HEK293 (cell line): ENCODE data around the gene MTFR1L.

Source experiments
- CTCF ChIA-PET: fragments of 350-600 bp; formaldehyde crosslinking; extraction: SDS; loops from one replicate; lab custom pipeline; 2021; ENCODE audit warnings: antibody characterized with exemption; lab: Yijun Ruan, JAX
- POLR2A ChIA-PET: fragments of 300-600 bp; formaldehyde crosslinking; extraction: SDS; loops from one replicate; lab custom pipeline; 2020; ENCODE audit warnings: antibody characterized with exemption, inconsistent platforms; lab: Yijun Ruan, JAX
- H3K27ac ChIP-seq: fragments of 200-500 bp; sonication (Bioruptor generic); 2 replicates; pipeline ENCODE4 v1.5.1; 2014; ENCODE audit warnings: low read depth, low read length, control low read depth, inconsistent platforms; ENCODE audit errors: extremely low read depth
- H3K36me3 ChIP-seq, 2 experiments: fragments of 200-500 bp in 1 of 2; sonication (Bioruptor generic) in 1 of 2; 1 replicate in 1 of 2; 2 replicates in 1 of 2; pipeline ENCODE4 v1.5.1; 2014 to 2017; ENCODE audit warnings: inconsistent platforms in 2 of 2, low read length in 2 of 2; ENCODE audit not compliant: control insufficient read depth in 2 of 2, insufficient read depth in 1 of 2
- H3K4me1 ChIP-seq: fragments of 200-500 bp; sonication (Bioruptor generic); 2 replicates; pipeline ENCODE4 v1.5.1; 2014; ENCODE audit warnings: mild to moderate bottlenecking, low read length, inconsistent platforms; ENCODE audit not compliant: control insufficient read depth, insufficient read depth
- H3K4me3 ChIP-seq: 2 replicates; pipeline ENCODE4 v1.5.1; 2011; ENCODE audit warnings: low read depth, mild to moderate bottlenecking, control low read depth, low read length, moderate library complexity
- H3K9me3 ChIP-seq: fragments of 200-500 bp; sonication (Bioruptor generic); 2 replicates; pipeline ENCODE4 v1.5.1; 2014; ENCODE audit warnings: low read depth, low read length, inconsistent platforms; ENCODE audit not compliant: control insufficient read depth, insufficient read depth
- EGR2 ChIP-seq: fragments of 450-650 bp; formaldehyde crosslinking; IDR thresholded peaks from 2 replicates; pipeline ENCODE4 v1.5.1; 2016; ENCODE audit warnings: low read depth, missing biosample characterization, missing genetic modification characterization
- GLIS2 ChIP-seq: fragments of 450-650 bp; formaldehyde crosslinking; IDR thresholded peaks from 2 replicates; pipeline ENCODE4 v1.5.1; 2016; ENCODE audit warnings: missing biosample characterization, missing genetic modification characterization
- HOXC10 ChIP-seq: sonication (generic); formaldehyde crosslinking; IDR thresholded peaks from 2 replicates; pipeline ENCODE4 v1.8.1; 2023; ENCODE audit warnings: mild to moderate bottlenecking, missing genetic modification reagents
- PRDM1 ChIP-seq: fragments of 450-650 bp; formaldehyde crosslinking; IDR thresholded peaks from 2 replicates; pipeline ENCODE4; 2016; ENCODE audit warnings: missing biosample characterization, missing genetic modification characterization
- REPIN1 ChIP-seq: fragments of 450-650 bp; formaldehyde crosslinking; IDR thresholded peaks from 2 replicates; pipeline ENCODE4 v1.5.1; 2017; ENCODE audit warnings: missing biosample characterization, missing genetic modification characterization, low read depth
- SCRT2 ChIP-seq: fragments of 450-650 bp; formaldehyde crosslinking; IDR thresholded peaks from 2 replicates; pipeline ENCODE4 v1.5.1; 2016; ENCODE audit warnings: missing biosample characterization, missing genetic modification characterization
- SP2 ChIP-seq: fragments of 450-650 bp; formaldehyde crosslinking; IDR thresholded peaks from 2 replicates; pipeline ENCODE4 v1.5.1; 2016; ENCODE audit warnings: missing biosample characterization, missing genetic modification characterization
- SP7 ChIP-seq: fragments of 450-650 bp; formaldehyde crosslinking; IDR thresholded peaks from 2 replicates; pipeline ENCODE4 v1.5.1; 2016; ENCODE audit warnings: missing biosample characterization, missing genetic modification characterization
- ZBTB20 ChIP-seq: fragments of 450-650 bp; formaldehyde crosslinking; IDR thresholded peaks from 2 replicates; pipeline ENCODE4 v1.5.1; 2016; ENCODE audit warnings: missing biosample characterization, missing genetic modification characterization
- ZBTB7A ChIP-seq: fragments of 450-650 bp; formaldehyde crosslinking; IDR thresholded peaks from 2 replicates; pipeline ENCODE4 v1.5.1; 2016; ENCODE audit warnings: low read depth, missing biosample characterization, missing genetic modification characterization
- ZNF214 ChIP-seq: fragments of 450-650 bp; formaldehyde crosslinking; IDR thresholded peaks from 2 replicates; pipeline ENCODE4 v1.5.1; 2017; ENCODE audit warnings: missing biosample characterization, mild to moderate bottlenecking, missing genetic modification characterization, borderline replicate concordance
- ZNF366 ChIP-seq: fragments of 450-650 bp; formaldehyde crosslinking; conservative IDR thresholded peaks from 2 replicates; pipeline ENCODE4 v1.5.1; 2016; ENCODE audit warnings: missing biosample characterization, missing genetic modification characterization
- ZNF404 ChIP-seq: fragments of 450-650 bp; formaldehyde crosslinking; IDR thresholded peaks from 2 replicates; pipeline ENCODE4 v1.5.1; 2017; ENCODE audit warnings: missing biosample characterization, missing genetic modification characterization
- ZNF560 ChIP-seq: fragments of 450-650 bp; formaldehyde crosslinking; IDR thresholded peaks from 2 replicates; pipeline ENCODE4 v1.5.1; 2017; ENCODE audit warnings: missing biosample characterization, missing genetic modification characterization, borderline replicate concordance
- ZNF561 ChIP-seq: fragments of 450-650 bp; IDR thresholded peaks from 2 replicates; pipeline ENCODE4 v1.5.1; 2018; ENCODE audit warnings: missing biosample characterization, missing genetic modification characterization, borderline replicate concordance
- ZNF610 ChIP-seq: fragments of 450-650 bp; formaldehyde crosslinking; IDR thresholded peaks from 2 replicates; pipeline ENCODE4 v1.5.1; 2016; ENCODE audit warnings: missing biosample characterization, missing genetic modification characterization, borderline replicate concordance
- TF ChIP-seq, protein P1 (sequence below): fragments of 450-650 bp; formaldehyde crosslinking; IDR thresholded peaks from 2 replicates; pipeline ENCODE4 v1.5.1; 2016; ENCODE audit warnings: missing biosample characterization, missing genetic modification characterization
- TF ChIP-seq, protein P2 (sequence below): fragments of 450-650 bp; formaldehyde crosslinking; IDR thresholded peaks from 2 replicates; pipeline ENCODE4 v1.5.1; 2016; ENCODE audit warnings: missing biosample characterization, missing genetic modification characterization
- TF ChIP-seq, protein P3 (sequence below): fragments of 450-650 bp; formaldehyde crosslinking; IDR thresholded peaks from 2 replicates; pipeline ENCODE4 v1.5.1; 2016; ENCODE audit warnings: missing biosample characterization, missing genetic modification characterization, borderline replicate concordance

The MTFR1L gene

DNA sequence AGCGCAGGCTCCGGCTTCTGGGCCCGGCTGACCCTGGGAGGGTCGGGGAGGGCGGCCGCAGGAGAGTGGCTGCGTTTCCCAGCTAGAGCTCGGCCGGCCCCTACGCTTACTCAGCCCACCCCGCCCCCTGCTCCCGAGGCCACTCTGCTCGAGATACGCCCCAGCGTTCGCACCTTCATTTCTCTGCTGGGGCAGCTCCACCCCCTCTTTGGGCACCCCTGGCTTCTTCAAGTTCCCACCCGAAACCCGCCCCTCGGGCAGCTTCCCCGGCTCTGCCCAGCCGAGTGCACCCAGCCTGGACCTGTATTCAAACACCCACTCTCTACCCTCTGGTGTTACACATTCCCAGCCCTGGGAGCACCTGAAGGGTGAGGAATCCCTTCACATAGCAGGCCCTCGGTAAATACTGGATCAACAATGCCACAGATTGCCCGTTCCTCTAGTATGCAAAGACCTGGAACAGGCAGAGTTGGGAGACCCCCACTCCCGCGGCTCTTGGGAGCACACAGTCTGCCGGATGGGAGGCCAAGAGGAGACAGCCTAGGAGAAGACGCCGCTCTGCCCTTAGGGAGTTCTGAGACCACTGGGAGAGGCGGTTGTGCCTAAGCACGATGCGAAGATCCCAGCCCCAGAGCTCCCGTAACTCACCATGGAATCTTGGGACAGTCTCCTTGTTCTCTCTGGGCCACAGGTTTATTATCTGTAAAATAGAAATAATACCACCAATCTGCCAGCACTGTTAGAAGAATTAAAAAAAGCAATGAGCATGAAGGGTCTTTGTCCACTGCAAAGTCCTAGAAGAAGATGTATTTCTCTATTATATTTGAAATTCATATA, 56.3 kb downstream of the MTFR1L start:
- CTCF ChIA-PET: interaction anchor here (0.6 to 1.1 kb wide), 2 partner anchors 25 to 432 kb away, joined by 3 to 4 read pairs; no protein-coding TSS in a partner anchor

DNA sequence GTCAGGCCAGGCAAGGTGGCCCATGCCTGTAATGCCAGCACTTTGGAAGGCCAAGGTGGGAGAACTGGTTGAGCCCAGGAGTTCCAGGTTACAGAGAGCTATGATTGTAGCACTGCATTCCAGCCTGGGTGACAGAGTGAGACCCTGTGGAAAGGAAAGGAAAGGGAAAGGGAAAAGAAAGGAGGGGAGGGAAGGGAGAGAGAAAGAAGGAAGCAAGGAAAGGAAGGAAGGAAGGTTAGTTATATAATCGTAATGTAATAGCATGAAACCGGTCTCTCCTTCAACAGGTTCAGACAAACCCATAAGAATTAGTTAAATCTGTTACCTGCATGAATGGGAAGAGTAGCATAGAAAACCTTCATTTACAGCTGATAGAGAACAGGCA, 56.9 kb downstream of the MTFR1L start:
- Histone ChIP-seq H3K9me3 (no peaks in the 10 kb centered on the region), H3K4me3 (no peak overlapping the region), H3K36me3 (no peaks in the 10 kb centered on the region), H3K4me1 (no peaks in the 10 kb centered on the region), H3K27ac (no peak overlapping the region)
- CTCF ChIA-PET: interaction anchor here (0.6 to 0.7 kb wide), 2 partner anchors 66 to 68 kb away, joined by 3 read pairs; no protein-coding TSS in a partner anchor
- TF ChIP-seq ZNF214 (tag by site-specific recombination) (no peak), ZNF366 (tag by site-specific recombination) (peak; percentile 44; the same call in 1 of the 2 replicates), PRDM1 (tag by site-specific recombination) (peak; percentile 98), ZNF561 (tag by site-specific recombination) (no peak), SCRT2 (tag by site-specific recombination) (peak; percentile 38; the same call in 1 of the 2 replicates)
- POLR2A ChIA-PET: no interaction called here

More for the DNA sequence above, 56.3 kb downstream of the MTFR1L start:
- peak overlapping the region; percentile 21 for H3K4me3 ChIP-seq
- H3K27ac ChIP-seq: no peak overlapping the region
- POLR2A ChIA-PET: interaction anchor here (0.7 to 1.8 kb wide), 8 partner anchors 14 to 58 kb away, joined by 3 to 10 read pairs (median 6); partner anchors contain the start of genes MTFR1L and STMN1
- no peaks in the 10 kb centered on the region for H3K36me3 ChIP-seq
- 0 out of 2 replicates have a peak, but pooled peaks have one; percentile 1 for TF ChIP-seq HOXC10 (CRISPR knock-in tag)
- no peak for TF ChIP-seq GLIS2 (tag by site-specific recombination)
- TF ChIP-seq ZNF610 (tag by site-specific recombination): no peak
- TF ChIP-seq, protein P1, sequence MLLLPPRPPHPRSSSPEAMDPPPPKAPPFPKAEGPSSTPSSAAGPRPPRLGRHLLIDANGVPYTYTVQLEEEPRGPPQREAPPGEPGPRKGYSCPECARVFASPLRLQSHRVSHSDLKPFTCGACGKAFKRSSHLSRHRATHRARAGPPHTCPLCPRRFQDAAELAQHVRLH (tag by site-specific recombination): no peak
- no peak for TF ChIP-seq ZBTB20
- TF ChIP-seq SCRT2 (tag by site-specific recombination): 0 out of 2 replicates have a peak, but pooled peaks have one; percentile 4
- TF ChIP-seq, protein P2, sequence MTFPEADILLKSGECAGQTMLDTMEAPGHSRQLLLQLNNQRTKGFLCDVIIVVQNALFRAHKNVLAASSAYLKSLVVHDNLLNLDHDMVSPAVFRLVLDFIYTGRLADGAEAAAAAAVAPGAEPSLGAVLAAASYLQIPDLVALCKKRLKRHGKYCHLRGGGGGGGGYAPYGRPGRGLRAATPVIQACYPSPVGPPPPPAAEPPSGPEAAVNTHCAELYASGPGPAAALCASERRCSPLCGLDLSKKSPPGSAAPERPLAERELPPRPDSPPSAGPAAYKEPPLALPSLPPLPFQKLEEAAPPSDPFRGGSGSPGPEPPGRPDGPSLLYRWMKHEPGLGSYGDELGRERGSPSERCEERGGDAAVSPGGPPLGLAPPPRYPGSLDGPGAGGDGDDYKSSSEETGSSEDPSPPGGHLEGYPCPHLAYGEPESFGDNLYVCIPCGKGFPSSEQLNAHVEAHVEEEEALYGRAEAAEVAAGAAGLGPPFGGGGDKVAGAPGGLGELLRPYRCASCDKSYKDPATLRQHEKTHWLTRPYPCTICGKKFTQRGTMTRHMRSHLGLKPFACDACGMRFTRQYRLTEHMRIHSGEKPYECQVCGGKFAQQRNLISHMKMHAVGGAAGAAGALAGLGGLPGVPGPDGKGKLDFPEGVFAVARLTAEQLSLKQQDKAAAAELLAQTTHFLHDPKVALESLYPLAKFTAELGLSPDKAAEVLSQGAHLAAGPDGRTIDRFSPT (tag by site-specific recombination): no peak
- no peak for TF ChIP-seq ZNF560 (tag by site-specific recombination)
- no peak for TF ChIP-seq SP7 (tag by site-specific recombination)
- TF ChIP-seq, protein P3, sequence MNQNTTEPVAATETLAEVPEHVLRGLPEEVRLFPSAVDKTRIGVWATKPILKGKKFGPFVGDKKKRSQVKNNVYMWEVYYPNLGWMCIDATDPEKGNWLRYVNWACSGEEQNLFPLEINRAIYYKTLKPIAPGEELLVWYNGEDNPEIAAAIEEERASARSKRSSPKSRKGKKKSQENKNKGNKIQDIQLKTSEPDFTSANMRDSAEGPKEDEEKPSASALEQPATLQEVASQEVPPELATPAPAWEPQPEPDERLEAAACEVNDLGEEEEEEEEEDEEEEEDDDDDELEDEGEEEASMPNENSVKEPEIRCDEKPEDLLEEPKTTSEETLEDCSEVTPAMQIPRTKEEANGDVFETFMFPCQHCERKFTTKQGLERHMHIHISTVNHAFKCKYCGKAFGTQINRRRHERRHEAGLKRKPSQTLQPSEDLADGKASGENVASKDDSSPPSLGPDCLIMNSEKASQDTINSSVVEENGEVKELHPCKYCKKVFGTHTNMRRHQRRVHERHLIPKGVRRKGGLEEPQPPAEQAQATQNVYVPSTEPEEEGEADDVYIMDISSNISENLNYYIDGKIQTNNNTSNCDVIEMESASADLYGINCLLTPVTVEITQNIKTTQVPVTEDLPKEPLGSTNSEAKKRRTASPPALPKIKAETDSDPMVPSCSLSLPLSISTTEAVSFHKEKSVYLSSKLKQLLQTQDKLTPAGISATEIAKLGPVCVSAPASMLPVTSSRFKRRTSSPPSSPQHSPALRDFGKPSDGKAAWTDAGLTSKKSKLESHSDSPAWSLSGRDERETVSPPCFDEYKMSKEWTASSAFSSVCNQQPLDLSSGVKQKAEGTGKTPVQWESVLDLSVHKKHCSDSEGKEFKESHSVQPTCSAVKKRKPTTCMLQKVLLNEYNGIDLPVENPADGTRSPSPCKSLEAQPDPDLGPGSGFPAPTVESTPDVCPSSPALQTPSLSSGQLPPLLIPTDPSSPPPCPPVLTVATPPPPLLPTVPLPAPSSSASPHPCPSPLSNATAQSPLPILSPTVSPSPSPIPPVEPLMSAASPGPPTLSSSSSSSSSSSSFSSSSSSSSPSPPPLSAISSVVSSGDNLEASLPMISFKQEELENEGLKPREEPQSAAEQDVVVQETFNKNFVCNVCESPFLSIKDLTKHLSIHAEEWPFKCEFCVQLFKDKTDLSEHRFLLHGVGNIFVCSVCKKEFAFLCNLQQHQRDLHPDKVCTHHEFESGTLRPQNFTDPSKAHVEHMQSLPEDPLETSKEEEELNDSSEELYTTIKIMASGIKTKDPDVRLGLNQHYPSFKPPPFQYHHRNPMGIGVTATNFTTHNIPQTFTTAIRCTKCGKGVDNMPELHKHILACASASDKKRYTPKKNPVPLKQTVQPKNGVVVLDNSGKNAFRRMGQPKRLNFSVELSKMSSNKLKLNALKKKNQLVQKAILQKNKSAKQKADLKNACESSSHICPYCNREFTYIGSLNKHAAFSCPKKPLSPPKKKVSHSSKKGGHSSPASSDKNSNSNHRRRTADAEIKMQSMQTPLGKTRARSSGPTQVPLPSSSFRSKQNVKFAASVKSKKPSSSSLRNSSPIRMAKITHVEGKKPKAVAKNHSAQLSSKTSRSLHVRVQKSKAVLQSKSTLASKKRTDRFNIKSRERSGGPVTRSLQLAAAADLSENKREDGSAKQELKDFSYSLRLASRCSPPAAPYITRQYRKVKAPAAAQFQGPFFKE (tag by site-specific recombination): no peak
- no peak for TF ChIP-seq REPIN1 (tag by site-specific recombination)
- TF ChIP-seq EGR2: peak; percentile 13; the same call in 1 of the 2 replicates
- TF ChIP-seq ZBTB7A (tag by site-specific recombination): no peak
- TF ChIP-seq ZNF404: no peak
- peak; percentile 29; the same call in 1 of the 2 replicates for TF ChIP-seq SP2
- TF ChIP-seq, all 188 proteins: peak for 4
- Histone ChIP-seq H3K9me3 (no peaks in the 10 kb centered on the region), H3K4me1 (no peaks in the 10 kb centered on the region)
